Cerebellar cortex (tissue), 1 donor: ENCODE data around the gene TAMM41.
"Not testable (repeated sequence)": the region's sequence is repeated elsewhere in the genome, so short reads cannot be mapped to it uniquely, and the experiment has no call there.

ENCODE experiments used
- DNase-seq: peaks from one replicate; pipeline ENCODE4 v3.0.0-alpha.2; 2015; ENCODE audit warnings: low spot score

The TAMM41 gene

GRCh38 chr3:11764931-11765363, 81.7 kb downstream of the TAMM41 start:
- no peak for DNase-seq

GRCh38 chr3:11759996-11760395, 86.7 kb downstream of the TAMM41 start:
- no peak for DNase-seq

GRCh38 chr3:11757929-11758328, 88.8 kb downstream of the TAMM41 start:
- DNase-seq: no peak

GRCh38 chr3:11757441-11757875, 89.2 kb downstream of the TAMM41 start:
- DNase-seq: no peak

- no peak for DNase-seq
Measured at GRCh38 chr3:11755276-11755675, 91.4 kb downstream of the TAMM41 start.

GRCh38 chr3:11752254-11752653, 94.4 kb downstream of the TAMM41 start:
- DNase-seq: not testable (repeated sequence)

GRCh38 chr3:11748306-11748705, 98.4 kb downstream of the TAMM41 start:
- not testable (repeated sequence) for DNase-seq
